ENCODE data around the gene FRY.

FRY gene

GRCh38 chr13:32212421-32212820 lies 180.8 kb downstream of the FRY start:
- DNase-seq (ENCODE audit: insufficient read length, low spot score) (no peak), FAIRE-seq (no peak)
- TF ChIP-seq POLR2A (IDR thresholded peaks at IDR 0.05; ENCODE audit: low read depth, low read length): no peak

- FAIRE-seq (no peak), DNase-seq (ENCODE audit: insufficient read length, low spot score) (no peak)
- no peak for TF ChIP-seq POLR2A (IDR thresholded peaks at IDR 0.05; ENCODE audit: low read depth, low read length)
These were observed 182.1 kb downstream of the FRY start for GRCh38 chr13:32213626-32214025.

GRCh38 chr13:32214071-32214470 lies 182.5 kb downstream of the FRY start:
- DNase-seq (ENCODE audit: insufficient read length, low spot score): no peak
- no peak for TF ChIP-seq POLR2A (IDR thresholded peaks at IDR 0.05; ENCODE audit: low read depth, low read length)
- FAIRE-seq: no peak

DNA sequence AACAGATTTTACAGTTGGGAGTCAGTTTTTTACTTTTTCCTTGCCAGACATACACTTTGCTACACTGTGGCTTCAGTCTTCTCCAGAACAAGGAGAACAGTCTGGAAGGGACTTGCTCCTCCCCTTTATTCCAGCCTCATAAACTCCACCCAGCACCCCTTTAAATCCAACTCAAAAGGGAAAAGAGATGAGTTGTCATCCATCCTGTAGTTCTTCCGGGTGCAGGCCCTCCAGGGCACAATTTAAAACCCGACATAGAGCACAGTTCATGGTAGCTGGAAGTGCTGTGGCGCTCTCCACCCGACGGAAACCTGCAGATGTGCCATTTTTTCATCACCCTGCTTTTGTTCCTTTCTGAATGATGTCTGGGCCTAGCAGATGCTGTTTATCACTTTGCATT lies 184.7 kb downstream of the FRY start:
- FAIRE-seq: no peak
- no peak for DNase-seq (ENCODE audit: insufficient read length, low spot score)
- TF ChIP-seq POLR2A (IDR thresholded peaks at IDR 0.05; ENCODE audit: low read depth, low read length): no peak

GRCh38 chr13:32222046-32222676 lies 190.6 kb downstream of the FRY start:
- FAIRE-seq (no peak), DNase-seq (ENCODE audit: insufficient read length, low spot score) (no peak)
- no peak for TF ChIP-seq POLR2A (IDR thresholded peaks at IDR 0.05; ENCODE audit: low read depth, low read length)

GRCh38 chr13:32224916-32225315 lies 193.3 kb downstream of the FRY start:
- DNase-seq (ENCODE audit: insufficient read length, low spot score) (no peak), FAIRE-seq (no peak)
- TF ChIP-seq POLR2A (IDR thresholded peaks at IDR 0.05; ENCODE audit: low read depth, low read length): no peak

DNA sequence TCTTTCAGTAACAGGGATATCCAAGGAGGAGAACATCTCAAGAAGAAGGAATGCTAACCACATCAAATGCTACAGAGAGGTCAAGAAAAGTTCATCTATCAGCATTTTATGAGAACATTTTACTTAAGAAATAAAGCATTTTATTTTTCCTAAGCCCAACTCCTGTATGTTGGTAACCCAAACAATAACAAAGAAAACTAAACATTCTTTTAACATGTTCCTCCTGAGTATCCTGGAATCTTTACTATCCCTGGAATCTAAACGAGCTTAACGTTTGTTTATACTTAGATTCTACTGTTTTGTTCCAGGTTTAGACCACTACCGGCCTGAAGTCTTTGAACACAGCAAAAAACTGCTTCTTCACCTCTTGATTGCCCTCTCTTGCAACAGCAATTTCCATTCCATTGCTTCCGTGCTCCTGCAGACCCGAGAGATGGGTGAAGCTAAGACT lies 193.9 kb downstream of the FRY start:
- TF ChIP-seq POLR2A (IDR thresholded peaks at IDR 0.05; ENCODE audit: low read depth, low read length): no peak
- DNase-seq (ENCODE audit: insufficient read length, low spot score) (no peak), FAIRE-seq (no peak)

- DNase-seq (ENCODE audit: insufficient read length, low spot score) (no peak), FAIRE-seq (no peak)
- TF ChIP-seq POLR2A (IDR thresholded peaks at IDR 0.05; ENCODE audit: low read depth, low read length): no peak
These were observed 196.9 kb downstream of the FRY start for GRCh38 chr13:32228330-32229041.

DNA sequence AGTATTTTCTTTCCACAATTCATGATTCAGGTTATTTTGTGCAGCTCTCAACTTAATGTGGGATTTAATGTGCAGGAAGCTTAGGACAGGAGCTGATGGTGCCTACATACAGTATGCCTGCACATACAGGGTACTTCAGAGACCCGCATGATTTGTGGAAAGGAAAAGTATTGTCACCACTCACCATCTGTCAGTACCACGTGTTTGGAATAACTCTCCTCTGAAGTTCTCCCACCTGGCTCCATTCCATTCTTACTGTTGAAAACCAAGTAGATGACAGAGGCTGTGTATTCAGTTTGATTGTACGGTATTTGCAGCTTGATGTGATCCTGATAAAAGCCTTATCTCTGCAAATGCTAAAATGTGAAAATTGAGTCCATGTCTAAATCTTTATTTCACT lies 197.9 kb downstream of the FRY start:
- FAIRE-seq: no peak
- no peak for TF ChIP-seq POLR2A (IDR thresholded peaks at IDR 0.05; ENCODE audit: low read depth, low read length)
- no peak for DNase-seq (ENCODE audit: insufficient read length, low spot score)

- no peak for TF ChIP-seq POLR2A (IDR thresholded peaks at IDR 0.05; ENCODE audit: low read depth, low read length)
- DNase-seq (ENCODE audit: insufficient read length, low spot score): no peak
- no peak for FAIRE-seq
These were observed 200.7 kb downstream of the FRY start for GRCh38 chr13:32232263-32232662.

DNA sequence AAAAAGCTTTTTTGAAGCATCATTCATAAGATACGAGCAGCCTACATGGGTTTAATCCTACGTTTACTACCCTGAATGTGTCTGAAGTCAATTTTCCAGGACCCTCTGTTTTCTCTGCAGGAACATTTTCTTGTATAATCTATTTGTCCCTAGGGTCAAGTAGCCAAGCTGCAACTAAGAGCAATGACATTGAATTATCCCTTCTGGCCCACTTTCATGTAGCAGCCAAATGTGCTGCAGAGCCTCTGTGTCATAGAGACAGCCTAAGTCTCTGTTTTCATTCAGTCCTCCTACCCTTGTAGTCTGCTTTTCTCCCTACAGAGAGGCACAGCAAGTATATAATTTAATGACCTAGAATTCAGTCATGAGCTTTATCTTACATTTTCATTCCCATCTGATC lies 201.5 kb downstream of the FRY start:
- FAIRE-seq: no peak

GRCh38 chr13:32234914-32235313 lies 203.3 kb downstream of the FRY start:
- FAIRE-seq (no peak), DNase-seq (ENCODE audit: insufficient read length, low spot score) (no peak)
- no peak for TF ChIP-seq POLR2A (IDR thresholded peaks at IDR 0.05; ENCODE audit: low read depth, low read length)

More for the DNA sequence above, 201.5 kb downstream of the FRY start:
- DNase-seq (ENCODE audit: insufficient read length, low spot score): no peak
- no peak for TF ChIP-seq POLR2A (IDR thresholded peaks at IDR 0.05; ENCODE audit: low read depth, low read length)

DNA sequence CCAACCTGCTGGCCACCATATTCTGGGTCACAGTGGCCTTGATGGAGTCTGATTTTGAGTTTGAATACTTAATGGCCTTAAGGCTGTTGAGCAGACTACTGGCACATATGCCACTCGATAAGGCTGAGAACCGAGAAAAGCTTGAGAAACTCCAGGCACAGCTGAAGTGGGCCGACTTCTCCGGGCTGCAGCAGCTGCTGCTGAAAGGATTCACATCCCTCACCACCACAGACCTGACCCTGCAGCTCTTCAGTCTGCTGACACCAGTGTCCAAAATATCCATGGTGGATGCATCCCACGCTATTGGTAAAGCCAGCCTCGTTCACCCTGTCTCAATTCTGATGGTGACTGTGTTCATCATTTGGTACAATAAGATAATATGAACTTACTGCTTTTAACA lies 206.1 kb downstream of the FRY start:
- TF ChIP-seq POLR2A (IDR thresholded peaks at IDR 0.05; ENCODE audit: low read depth, low read length): no peak
- FAIRE-seq: no peak
- no peak for DNase-seq (ENCODE audit: insufficient read length, low spot score)

GRCh38 chr13:32243695-32244094 lies 212.1 kb downstream of the FRY start:
- no peak for TF ChIP-seq POLR2A (IDR thresholded peaks at IDR 0.05; ENCODE audit: low read depth, low read length)
- DNase-seq (ENCODE audit: insufficient read length, low spot score) (no peak), FAIRE-seq (no peak)

DNA sequence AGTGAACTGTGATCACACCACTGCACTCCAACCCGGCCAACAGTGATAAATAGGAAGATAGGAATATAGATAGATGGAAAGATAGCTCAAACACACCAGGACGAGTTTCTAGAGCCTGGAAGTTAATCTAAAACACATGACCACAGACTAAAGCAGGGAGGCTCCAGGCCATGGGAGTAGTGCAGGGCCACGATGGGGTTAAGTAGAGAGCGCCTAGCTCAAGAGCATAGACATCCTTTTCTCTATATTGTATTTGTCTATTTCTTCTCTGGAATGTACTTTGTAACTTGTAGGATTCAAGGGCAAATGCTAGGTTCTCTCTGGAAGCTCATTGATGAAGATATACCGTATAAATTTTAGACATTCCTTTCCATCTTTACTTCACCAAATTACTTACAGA lies 214.0 kb downstream of the FRY start:
- FAIRE-seq: no peak
- no peak for DNase-seq (ENCODE audit: insufficient read length, low spot score)
- no peak for TF ChIP-seq POLR2A (IDR thresholded peaks at IDR 0.05; ENCODE audit: low read depth, low read length)

All from H54 (cell line).